Liver (tissue), 9 donors: Measurements from ENCODE around the gene EGFR. TPM values are rescaled to one million over a fixed set of nuclear protein-coding genes. Genes with fewer than 3 reads are reported as not detected.

Experiments
- DNase-seq: peaks from one replicate; pipeline ENCODE4 v3.0.0-alpha.2; 2017; ENCODE audit warnings: low spot score
- H3K27ac ChIP-seq, 2 donors: one replicate each; pipeline ENCODE4 v1.7.0; 2013; ENCODE audit warnings: inconsistent platforms in 2 of 2, low read length in 2 of 2, control low read depth in 1 of 2, low read depth in 1 of 2, mild to moderate bottlenecking in 1 of 2
- H3K27me3 ChIP-seq, 4 donors: one replicate each; pipeline versions ENCODE4 v1.6.1 to v1.7.0; 2013; ENCODE audit warnings: low read length in 3 of 4, inconsistent platforms in 1 of 4, mild to moderate bottlenecking in 1 of 4, moderate library complexity in 1 of 4; ENCODE audit not compliant: control insufficient read depth in 4 of 4, insufficient read depth in 4 of 4
- H3K36me3 ChIP-seq, 4 donors: one replicate each; pipeline versions ENCODE4 v1.6.1 to v1.7.0; 2013; ENCODE audit warnings: low read length in 3 of 4, mild to moderate bottlenecking in 3 of 4, low read depth in 1 of 4, moderate library complexity in 1 of 4; ENCODE audit not compliant: control insufficient read depth in 4 of 4, insufficient read depth in 3 of 4
- H3K4me1 ChIP-seq, 4 donors: one replicate each; pipeline versions ENCODE4 v1.6.1 to v1.7.0; 2013; ENCODE audit warnings: low read length in 3 of 4, mild to moderate bottlenecking in 3 of 4, moderate library complexity in 1 of 4; ENCODE audit not compliant: control insufficient read depth in 4 of 4, insufficient read depth in 4 of 4
- H3K4me3 ChIP-seq, 3 donors: one replicate each; pipeline versions ENCODE4 v1.6.1 to v1.7.0; 2013; ENCODE audit warnings: low read length in 3 of 3, control low read depth in 1 of 3, low read depth in 1 of 3, mild to moderate bottlenecking in 1 of 3
- H3K9ac ChIP-seq, 2 donors: one replicate each; pipeline ENCODE4 v1.7.0; 2013; ENCODE audit warnings: low read length in 2 of 2, mild to moderate bottlenecking in 2 of 2, moderate library complexity in 2 of 2, control low read depth in 1 of 2, low read depth in 1 of 2
- H3K9me3 ChIP-seq, 4 donors: one replicate each; pipeline versions ENCODE4 v1.6.1 to v1.7.0; 2013; ENCODE audit warnings: low read length in 3 of 4; ENCODE audit not compliant: control insufficient read depth in 4 of 4
- ATF3 ChIP-seq: IDR thresholded peaks from 2 replicates; pipeline ENCODE4 v1.6.1; 2016; ENCODE audit warnings: antibody characterized with exemption
- CTCF ChIP-seq: fragments of 150-350 bp; IDR thresholded peaks from 2 replicates; pipeline ENCODE4 v1.5.1; 2017; ENCODE audit warnings: improper control_type of control experiment, low read depth, low read length; ENCODE audit not compliant: missing input control
- EGR1 ChIP-seq, 2 donors: IDR thresholded peaks; 2 replicates each; pipeline ENCODE4 v1.6.1; 2016 to 2018; ENCODE audit warnings: antibody characterized with exemption in 2 of 2, low read depth in 2 of 2
- FOXA1 ChIP-seq: IDR thresholded peaks from 2 replicates; pipeline ENCODE4 v1.6.1; 2016; ENCODE audit warnings: antibody characterized with exemption
- FOXA2 ChIP-seq: IDR thresholded peaks from 2 replicates; pipeline ENCODE4 v1.6.1; 2016; ENCODE audit warnings: antibody characterized with exemption
- GABPA ChIP-seq, 2 donors: IDR thresholded peaks in 1 of 2; conservative IDR thresholded peaks in 1 of 2; 2 replicates each; pipeline ENCODE4 v1.6.1; 2016; ENCODE audit warnings: antibody characterized with exemption in 2 of 2, mild to moderate bottlenecking in 1 of 2, moderate library complexity in 1 of 2
- HNF4A ChIP-seq, 2 donors: conservative IDR thresholded peaks; 2 replicates each; pipeline ENCODE4 v1.6.1; 2016; ENCODE audit warnings: antibody characterized with exemption in 2 of 2, mild to moderate bottlenecking in 2 of 2
- HNF4G ChIP-seq: IDR thresholded peaks from 2 replicates; pipeline ENCODE4 v1.6.1; 2016; ENCODE audit warnings: antibody characterized with exemption
- JUND ChIP-seq, 2 donors: IDR thresholded peaks; 2 replicates each; pipeline ENCODE4 v1.6.1; 2016; ENCODE audit warnings: antibody characterized with exemption in 2 of 2
- MAX ChIP-seq: IDR thresholded peaks from 2 replicates; pipeline ENCODE4 v1.6.1; 2016; ENCODE audit warnings: antibody characterized with exemption
- NR2F2 ChIP-seq: IDR thresholded peaks from 2 replicates; pipeline ENCODE4 v1.6.1; 2016; ENCODE audit warnings: antibody characterized with exemption
- RAD21 ChIP-seq, 2 donors: IDR thresholded peaks; 2 replicates each; pipeline ENCODE4 v1.6.1; 2016; ENCODE audit warnings: antibody characterized with exemption in 2 of 2, mild to moderate bottlenecking in 2 of 2
- REST ChIP-seq: IDR thresholded peaks from 2 replicates; pipeline ENCODE4 v1.6.1; 2016; ENCODE audit warnings: antibody characterized with exemption, mild to moderate bottlenecking
- RXRA ChIP-seq, 2 donors: IDR thresholded peaks; 2 replicates each; pipeline ENCODE4 v1.6.1; 2017 to 2018; ENCODE audit warnings: antibody characterized with exemption in 2 of 2, mild to moderate bottlenecking in 1 of 2
- SP1 ChIP-seq: IDR thresholded peaks from 2 replicates; pipeline ENCODE4 v1.6.1; 2018; ENCODE audit warnings: antibody characterized with exemption, mild to moderate bottlenecking
- TAF1 ChIP-seq: conservative IDR thresholded peaks from 2 replicates; pipeline ENCODE4 v1.6.1; 2016; ENCODE audit warnings: antibody characterized with exemption, mild to moderate bottlenecking
- YY1 ChIP-seq: IDR thresholded peaks from 2 replicates; pipeline ENCODE4 v1.6.1; 2016; ENCODE audit warnings: antibody characterized with exemption, mild to moderate bottlenecking
- ZBTB33 ChIP-seq: IDR thresholded peaks from 2 replicates; pipeline ENCODE4 v1.6.1; 2016; ENCODE audit warnings: antibody characterized with exemption
- WGBS: extraction: QIAGEN DNeasy Blood & Tissue Kit; methylation state at CpG from one replicate; pipeline ENCODE4 v1.1.7; 2013; 5-methylcytosine and 5-hydroxymethylcytosine counted together
- polyA plus RNA-seq, 2 donors: library from polyadenylated mRNA; stranded (reverse) in 1 of 2; unstranded in 1 of 2; fragments of 200-250 nt in 1 of 2; fragments of >200 nt in 1 of 2; fragmentation: Nextera tagmentation in 1 of 2; extraction: Ambion mirVana in 1 of 2; gene quantifications; one replicate each; pipeline versions ENCODE4 v1.2.1 to v1.2.3, GENCODE V29; 2013 to 2015
- total RNA-seq, 2 donors: library from RNA; depleted of rRNA; stranded (reverse); fragments of >200 nt; gene quantifications; one replicate each; pipeline ENCODE4 v1.2.3, GENCODE V29; 2014
- donor health status: healthy.
- donor health status: healthy.
- donor health status: healthy.
- donor health status: healthy.
- donor health status: healthy.

Gene EGFR
- total and polyA plus RNA-seq, 4 donors: 22.6 to 37.0 (median 27.7) TPM

GRCh38 chr7:55260676-55261385 lies 242.0 kb downstream of the EGFR start:
- peaks cover 0 to 4% (median under 1%) of the 10 kb centered on the region in 4 donors for H3K4me1 ChIP-seq
- no peaks in the 10 kb centered on the region for H3K36me3 ChIP-seq
- no peak overlapping the region for H3K9ac ChIP-seq
- no peaks in the 10 kb centered on the region for H3K9me3 ChIP-seq
- no peak for DNase-seq
- no peak for TF ChIP-seq REST
- TF ChIP-seq HNF4A (conservative IDR thresholded peaks at IDR 0.05): no peak
- TF ChIP-seq NR2F2: no peak
- no peak for TF ChIP-seq CTCF
- TF ChIP-seq YY1: no peak
- TF ChIP-seq FOXA2: no peak
- no peak for TF ChIP-seq SP1
- no peak for TF ChIP-seq EGR1 (IDR thresholded peaks at IDR 0.05; ENCODE audit: low read depth in 2 of 2)
- no peak for TF ChIP-seq ATF3
- TF ChIP-seq FOXA1: no peak
- no peak for TF ChIP-seq RXRA (IDR thresholded peaks at IDR 0.05)
- TF ChIP-seq ZBTB33: no peak
- no peak for TF ChIP-seq JUND (IDR thresholded peaks at IDR 0.05)
- TF ChIP-seq MAX: no peak
- no peak for TF ChIP-seq GABPA (IDR thresholded peaks at IDR 0.05 in 1 of 2, conservative IDR thresholded peaks at IDR 0.05 in 1 of 2)
- TF ChIP-seq HNF4G: no peak
- no peak for TF ChIP-seq RAD21 (IDR thresholded peaks at IDR 0.05)
- TF ChIP-seq TAF1: no peak
- WGBS: 84% methylated on average over 3 of the region's 3 CpGs
- H3K27me3 ChIP-seq: no peaks in the 10 kb centered on the region
- H3K4me3 ChIP-seq: no peak overlapping the region
- no peak overlapping the region for H3K27ac ChIP-seq
